Activated naive CD8-positive, alpha-beta T cell treated with anti-CD3 and anti-CD28 coated beads, Interleukin-2, amount 10 ng/mL, durations not matched to agents 7 days and 5 days (primary cell): ENCODE measurements around the gene POLR2L. TPM values are rescaled to one million over a fixed set of nuclear protein-coding genes. Genes with fewer than 3 reads are reported as not detected.

ENCODE experiments used
- ATAC-seq: fragments of 150-1000 bp; cut with Tn5 transposase; one replicate; pipeline ENCODE4 v1.10.0; 2021; ENCODE audit warnings: low read depth, moderate library complexity
- POLR2A ChIA-PET: fragments of 350-600 bp; sonication (Branson Sonifier 250); formaldehyde crosslinking; loops from one replicate; lab custom pipeline; 2021; ENCODE audit warnings: antibody characterized with exemption; lab: Charles Lee
- DNase-seq: peaks from one replicate; pipeline ENCODE4 v3.0.0; 2021
- H3K27ac Mint-ChIP-seq: one replicate; pipeline ENCODE4 v1.8.0; 2022; ENCODE audit warnings: mild to moderate bottlenecking, mixed read lengths
- H3K27me3 Mint-ChIP-seq: one replicate; pipeline ENCODE4 v1.8.0; 2022; ENCODE audit warnings: mild to moderate bottlenecking, moderate library complexity, mixed read lengths
- H3K36me3 Mint-ChIP-seq: one replicate; pipeline ENCODE4 v1.8.0; 2021; ENCODE audit warnings: mild to moderate bottlenecking, mixed read lengths
- H3K4me1 Mint-ChIP-seq: one replicate; pipeline ENCODE4 v1.8.0; 2021; ENCODE audit warnings: mixed read lengths
- H3K4me3 Mint-ChIP-seq: one replicate; pipeline ENCODE4 v1.8.0; 2022; ENCODE audit warnings: mild to moderate bottlenecking, moderate library complexity, mixed read lengths
- H3K9me3 Mint-ChIP-seq: one replicate; pipeline ENCODE4 v1.8.0; 2021; ENCODE audit warnings: mixed read lengths
- total RNA-seq, 2 experiments: library from RNA; stranded (reverse); gene quantifications; one replicate each; pipeline ENCODE4 v1.2.3, GENCODE V29; 2021

POLR2L gene
- total RNA-seq, 2 experiments from 2014 or later: 76.7 to 78.9 TPM

GRCh38 chr11:876545-876944 lies 34.2 kb upstream of the POLR2L start:
- no peaks in the 10 kb centered on the region for H3K9me3 Mint-ChIP-seq
- H3K4me1 Mint-ChIP-seq: no peaks in the 10 kb centered on the region
- ATAC-seq (no peak), DNase-seq (no peak)
- H3K27me3 Mint-ChIP-seq: no peaks in the 10 kb centered on the region
- H3K4me3 Mint-ChIP-seq: no peak overlapping the region
- H3K36me3 Mint-ChIP-seq: peaks cover 4% of the 10 kb centered on the region
- POLR2A ChIA-PET: no interaction called here
- H3K27ac Mint-ChIP-seq: no peak overlapping the region

GRCh38 chr11:875769-876301 lies 33.5 kb upstream of the POLR2L start:
- H3K27ac Mint-ChIP-seq: no peak overlapping the region

GRCh38 chr11:875203-875602 lies 32.9 kb upstream of the POLR2L start:
- no peaks in the 10 kb centered on the region for H3K9me3 Mint-ChIP-seq
- peaks cover 4% of the 10 kb centered on the region for H3K36me3 Mint-ChIP-seq
- H3K27me3 Mint-ChIP-seq: no peaks in the 10 kb centered on the region
- POLR2A ChIA-PET: no interaction called here
- ATAC-seq (no peak), DNase-seq (no peak)
- no peaks in the 10 kb centered on the region for H3K4me1 Mint-ChIP-seq
- H3K27ac Mint-ChIP-seq: no peak overlapping the region
- H3K4me3 Mint-ChIP-seq: no peak overlapping the region

More at GRCh38 chr11:875769-876301, 33.5 kb upstream of the POLR2L start:
- peaks cover 4% of the 10 kb centered on the region for H3K36me3 Mint-ChIP-seq
- H3K9me3 Mint-ChIP-seq: no peaks in the 10 kb centered on the region
- ATAC-seq (no peak), DNase-seq (no peak)
- H3K4me3 Mint-ChIP-seq: no peak overlapping the region
- H3K4me1 Mint-ChIP-seq: no peaks in the 10 kb centered on the region
- no peaks in the 10 kb centered on the region for H3K27me3 Mint-ChIP-seq
- POLR2A ChIA-PET: no interaction called here

- DNase-seq: no peak
- Mint-ChIP-seq H3K27me3 (no peaks in the 10 kb centered on the region), H3K4me1 (no peaks in the 10 kb centered on the region), H3K36me3 (peaks cover 4% of the 10 kb centered on the region), H3K4me3 (no peak overlapping the region), H3K9me3 (no peaks in the 10 kb centered on the region), H3K27ac (no peak overlapping the region)
- POLR2A ChIA-PET: no interaction called here
- no peak for ATAC-seq
These were observed 31.4 kb upstream of the POLR2L start for GRCh38 chr11:873706-874105.

- H3K36me3 Mint-ChIP-seq: peaks cover 4% of the 10 kb centered on the region
- H3K4me3 Mint-ChIP-seq: no peak overlapping the region
- H3K4me1 Mint-ChIP-seq: no peaks in the 10 kb centered on the region
- H3K27me3 Mint-ChIP-seq: no peaks in the 10 kb centered on the region
- DNase-seq: no peak
- POLR2A ChIA-PET: no interaction called here
- no peak overlapping the region for H3K27ac Mint-ChIP-seq
- H3K9me3 Mint-ChIP-seq: no peaks in the 10 kb centered on the region
- no peak for ATAC-seq
These were observed 30.5 kb upstream of the POLR2L start for GRCh38 chr11:872799-873198.

- POLR2A ChIA-PET: no interaction called here
- ATAC-seq: no peak
- no peak overlapping the region for H3K4me3 Mint-ChIP-seq
- no peaks in the 10 kb centered on the region for H3K4me1 Mint-ChIP-seq
- no peak for DNase-seq
- H3K36me3 Mint-ChIP-seq: peaks cover 2% of the 10 kb centered on the region
- H3K27ac Mint-ChIP-seq: no peak overlapping the region
- no peaks in the 10 kb centered on the region for H3K27me3 Mint-ChIP-seq
- H3K9me3 Mint-ChIP-seq: no peaks in the 10 kb centered on the region
These were observed 29.1 kb upstream of the POLR2L start for GRCh38 chr11:871472-871871.

GRCh38 chr11:870418-870817 lies 28.1 kb upstream of the POLR2L start:
- Mint-ChIP-seq H3K27me3 (no peaks in the 10 kb centered on the region), H3K36me3 (peaks cover 2% of the 10 kb centered on the region), H3K9me3 (no peaks in the 10 kb centered on the region), H3K27ac (no peak overlapping the region), H3K4me1 (no peaks in the 10 kb centered on the region), H3K4me3 (no peak overlapping the region)
- DNase-seq: no peak
- POLR2A ChIA-PET: no interaction called here
- no peak for ATAC-seq

GRCh38 chr11:870127-870413 lies 27.7 kb upstream of the POLR2L start:
- H3K9me3 Mint-ChIP-seq: no peaks in the 10 kb centered on the region
- POLR2A ChIA-PET: no interaction called here
- no peaks in the 10 kb centered on the region for H3K4me1 Mint-ChIP-seq
- H3K36me3 Mint-ChIP-seq: peaks cover 2% of the 10 kb centered on the region
- no peak overlapping the region for H3K27ac Mint-ChIP-seq
- H3K27me3 Mint-ChIP-seq: no peaks in the 10 kb centered on the region
- DNase-seq: no peak
- ATAC-seq: no peak
- no peak overlapping the region for H3K4me3 Mint-ChIP-seq

GRCh38 chr11:869399-870126 lies 27.2 kb upstream of the POLR2L start:
- no peak overlapping the region for H3K27ac Mint-ChIP-seq
- POLR2A ChIA-PET: no interaction called here
- DNase-seq (no peak), ATAC-seq (no peak)
- H3K9me3 Mint-ChIP-seq: no peaks in the 10 kb centered on the region
- H3K27me3 Mint-ChIP-seq: no peaks in the 10 kb centered on the region
- H3K36me3 Mint-ChIP-seq: peaks cover 2% of the 10 kb centered on the region
- H3K4me1 Mint-ChIP-seq: no peaks in the 10 kb centered on the region
- no peak overlapping the region for H3K4me3 Mint-ChIP-seq

- no peaks in the 10 kb centered on the region for H3K4me1 Mint-ChIP-seq
- H3K27me3 Mint-ChIP-seq: no peaks in the 10 kb centered on the region
- POLR2A ChIA-PET: no interaction called here
- DNase-seq: no peak
- ATAC-seq: no peak
- H3K27ac Mint-ChIP-seq: no peak overlapping the region
- H3K9me3 Mint-ChIP-seq: no peaks in the 10 kb centered on the region
- no peak overlapping the region for H3K4me3 Mint-ChIP-seq
- H3K36me3 Mint-ChIP-seq: peaks cover 2% of the 10 kb centered on the region
These were observed 26.5 kb upstream of the POLR2L start for GRCh38 chr11:868802-869201.

- H3K36me3 Mint-ChIP-seq: no peaks in the 10 kb centered on the region
- ATAC-seq (no peak), DNase-seq (no peak)
- no peak overlapping the region for H3K4me3 Mint-ChIP-seq
- no peaks in the 10 kb centered on the region for H3K9me3 Mint-ChIP-seq
- no peaks in the 10 kb centered on the region for H3K4me1 Mint-ChIP-seq
- H3K27ac Mint-ChIP-seq: no peak overlapping the region
- H3K27me3 Mint-ChIP-seq: no peaks in the 10 kb centered on the region
- POLR2A ChIA-PET: no interaction called here
These were observed 26.1 kb upstream of the POLR2L start for GRCh38 chr11:868394-868793.

- Mint-ChIP-seq H3K9me3 (no peaks in the 10 kb centered on the region), H3K4me1 (no peaks in the 10 kb centered on the region), H3K27ac (no peak overlapping the region), H3K4me3 (no peak overlapping the region), H3K27me3 (no peaks in the 10 kb centered on the region), H3K36me3 (no peaks in the 10 kb centered on the region)
- DNase-seq (no peak), ATAC-seq (no peak)
- POLR2A ChIA-PET: no interaction called here
These were observed 25.6 kb upstream of the POLR2L start for GRCh38 chr11:867856-868358.

GRCh38 chr11:866481-866880 lies 24.2 kb upstream of the POLR2L start:
- no peak overlapping the region for H3K27ac Mint-ChIP-seq
- POLR2A ChIA-PET: no interaction called here
- no peaks in the 10 kb centered on the region for H3K4me1 Mint-ChIP-seq
- DNase-seq: no peak
- no peak overlapping the region for H3K4me3 Mint-ChIP-seq
- no peaks in the 10 kb centered on the region for H3K27me3 Mint-ChIP-seq
- H3K9me3 Mint-ChIP-seq: no peaks in the 10 kb centered on the region
- no peak for ATAC-seq
- H3K36me3 Mint-ChIP-seq: no peaks in the 10 kb centered on the region
